Retinal pigment epithelial cell (primary cell): ENCODE measurements around the gene GFI1.

Experiments
- DNase-seq: peaks from one replicate; pipeline ENCODE4 v3.0.0-alpha.2; 2010; ENCODE audit warnings: low read depth
- H3K4me3 ChIP-seq: 2 replicates; pipeline ENCODE4 v1.5.1; 2011; ENCODE audit warnings: mild to moderate bottlenecking, low read length, control low read depth, moderate library complexity
- TF ChIP-seq, protein P1 (sequence below): conservative IDR thresholded peaks from 2 replicates; pipeline ENCODE4 v1.5.1; 2011; ENCODE audit warnings: low read depth, low read length, control low read depth, inconsistent platforms

GFI1 gene

DNA sequence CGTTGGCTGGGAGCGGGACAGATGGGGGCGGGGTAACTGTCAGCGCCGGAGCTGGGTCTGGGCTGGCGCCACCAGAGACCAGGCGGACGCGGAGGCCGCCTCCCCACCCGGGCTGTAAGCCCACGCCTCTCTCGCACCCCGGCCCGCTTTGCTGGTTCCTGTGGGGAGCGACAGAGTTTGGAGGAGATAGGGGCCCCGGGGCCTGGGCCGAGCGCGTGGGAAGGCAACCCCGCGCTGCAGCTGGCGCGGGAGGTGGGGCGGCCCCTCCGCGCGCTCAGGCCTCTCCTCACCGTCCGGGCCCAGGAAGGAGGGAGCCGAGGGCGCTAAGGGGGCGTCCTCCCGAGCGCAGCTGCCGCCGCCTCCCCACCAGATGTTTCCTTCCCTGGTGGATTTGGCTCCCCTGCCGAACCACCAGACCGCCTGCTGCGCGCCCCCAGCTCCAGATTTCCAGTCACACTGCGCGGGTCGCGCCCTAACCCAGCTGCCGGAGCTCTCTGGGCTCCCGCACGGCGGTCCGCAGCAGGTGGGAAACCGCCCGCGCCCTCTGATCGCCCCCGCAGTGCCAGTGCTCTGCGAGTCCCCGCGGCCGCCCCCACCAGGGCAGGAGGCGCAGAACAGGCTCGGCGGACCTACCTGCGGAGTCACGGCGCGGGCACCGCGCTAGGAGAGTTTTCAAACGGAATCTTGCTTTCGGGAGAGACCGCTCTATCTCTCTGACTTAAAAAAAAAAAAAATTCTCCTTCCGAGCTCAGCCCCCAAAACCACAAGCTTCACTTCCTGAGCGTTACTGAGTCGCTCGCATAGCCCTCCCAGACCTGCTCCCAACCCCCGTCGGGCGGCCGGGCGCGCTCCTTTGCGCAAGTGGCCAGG, 1.1 kb downstream of the GFI1 start:
- DNase-seq: no peak
- H3K4me3 ChIP-seq: peak overlapping the region; percentile 37
- TF ChIP-seq, protein P1, sequence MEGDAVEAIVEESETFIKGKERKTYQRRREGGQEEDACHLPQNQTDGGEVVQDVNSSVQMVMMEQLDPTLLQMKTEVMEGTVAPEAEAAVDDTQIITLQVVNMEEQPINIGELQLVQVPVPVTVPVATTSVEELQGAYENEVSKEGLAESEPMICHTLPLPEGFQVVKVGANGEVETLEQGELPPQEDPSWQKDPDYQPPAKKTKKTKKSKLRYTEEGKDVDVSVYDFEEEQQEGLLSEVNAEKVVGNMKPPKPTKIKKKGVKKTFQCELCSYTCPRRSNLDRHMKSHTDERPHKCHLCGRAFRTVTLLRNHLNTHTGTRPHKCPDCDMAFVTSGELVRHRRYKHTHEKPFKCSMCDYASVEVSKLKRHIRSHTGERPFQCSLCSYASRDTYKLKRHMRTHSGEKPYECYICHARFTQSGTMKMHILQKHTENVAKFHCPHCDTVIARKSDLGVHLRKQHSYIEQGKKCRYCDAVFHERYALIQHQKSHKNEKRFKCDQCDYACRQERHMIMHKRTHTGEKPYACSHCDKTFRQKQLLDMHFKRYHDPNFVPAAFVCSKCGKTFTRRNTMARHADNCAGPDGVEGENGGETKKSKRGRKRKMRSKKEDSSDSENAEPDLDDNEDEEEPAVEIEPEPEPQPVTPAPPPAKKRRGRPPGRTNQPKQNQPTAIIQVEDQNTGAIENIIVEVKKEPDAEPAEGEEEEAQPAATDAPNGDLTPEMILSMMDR: peak; percentile 42

DNA sequence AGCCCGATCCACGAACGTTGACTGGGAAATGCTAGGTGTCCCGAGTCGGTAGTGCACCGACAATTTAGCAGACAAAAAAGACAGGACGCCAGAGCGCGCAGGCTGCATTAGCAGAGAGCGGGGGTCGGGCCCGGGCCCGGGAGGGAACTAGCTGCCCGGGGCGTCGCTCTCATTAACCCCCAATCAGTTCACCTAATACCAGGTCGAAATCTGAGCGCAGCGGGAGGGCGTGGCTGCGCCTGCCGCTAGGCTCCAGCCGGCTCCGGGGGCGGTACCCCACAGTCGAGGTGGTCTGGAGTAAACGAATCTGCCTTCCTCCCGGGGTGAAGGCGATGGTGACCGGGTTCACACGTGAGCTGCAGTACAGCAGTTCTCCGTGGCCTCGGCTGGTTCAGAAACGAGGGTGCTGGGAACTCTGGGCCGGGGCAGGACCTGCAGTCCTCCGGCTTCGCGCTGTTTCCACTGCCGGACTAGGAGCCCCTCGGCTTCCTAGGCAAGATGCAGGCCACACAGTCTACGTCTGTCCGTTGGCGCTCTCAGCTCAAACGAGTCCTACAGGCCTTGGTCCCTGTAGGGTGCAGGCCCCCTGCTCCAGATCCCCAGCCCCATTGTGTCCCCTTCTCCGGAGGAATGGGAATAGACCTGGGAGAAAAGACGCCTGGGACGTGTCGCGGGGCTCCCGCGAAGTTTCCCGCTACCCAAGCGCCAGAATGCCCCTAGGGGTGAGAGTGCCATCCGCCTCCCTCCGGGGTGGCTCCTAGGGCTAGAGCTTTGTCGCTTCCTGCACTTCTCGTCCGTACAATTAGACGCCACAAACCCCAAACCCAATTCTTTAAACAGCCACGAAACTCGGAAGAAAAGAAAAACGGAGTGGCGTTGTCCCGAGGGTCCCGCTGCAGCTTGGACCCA, 2.0 kb downstream of the GFI1 start:
- DNase-seq: no peak
- peak overlapping the region; percentile 17 for H3K4me3 ChIP-seq
- TF ChIP-seq, protein P1: no peak

DNA sequence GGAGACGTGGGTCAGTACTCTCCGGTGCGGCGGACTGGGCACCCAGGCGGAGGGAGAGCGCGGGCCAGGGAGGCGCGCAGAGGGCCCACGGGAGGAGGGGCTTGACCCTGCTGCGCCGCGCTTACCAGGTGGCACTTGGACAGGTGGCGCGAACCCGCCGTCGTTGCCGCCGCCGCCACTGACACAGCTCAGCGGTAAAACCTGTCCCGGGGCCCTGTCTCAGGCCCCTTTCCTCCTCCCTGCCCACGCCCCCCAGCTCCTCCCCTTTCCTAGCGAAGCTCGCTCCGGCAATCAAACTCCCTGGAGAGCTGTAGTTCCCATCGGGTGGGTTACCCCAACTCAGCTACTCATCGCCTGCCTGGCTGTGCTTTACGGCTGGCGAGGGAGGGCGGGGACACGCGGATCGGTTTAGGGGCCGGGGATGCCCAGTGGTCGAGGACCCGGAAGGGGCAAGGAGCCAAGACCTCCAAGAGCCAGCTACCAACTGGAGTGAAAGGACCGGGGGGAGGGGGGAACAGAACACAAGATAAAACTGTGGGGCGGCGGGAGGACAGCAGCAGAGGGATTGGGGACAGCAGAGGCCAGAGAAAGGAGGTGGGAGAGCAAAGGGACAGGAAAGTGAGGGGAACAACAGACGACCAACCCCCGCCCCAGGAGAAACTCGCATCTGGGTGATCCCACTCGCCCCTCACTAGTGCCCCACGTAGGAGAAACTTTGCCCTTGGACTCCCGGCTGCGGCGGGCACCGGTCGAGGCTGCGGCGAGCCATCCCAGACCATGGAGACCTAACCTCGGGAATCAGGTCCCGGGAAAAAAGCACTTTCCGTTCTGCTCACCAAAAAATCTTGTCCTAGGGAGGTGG, 2.9 kb downstream of the GFI1 start:
- no peak for DNase-seq
- TF ChIP-seq, protein P1: no peak
- H3K4me3 ChIP-seq: peak overlapping the region; percentile 17

DNA sequence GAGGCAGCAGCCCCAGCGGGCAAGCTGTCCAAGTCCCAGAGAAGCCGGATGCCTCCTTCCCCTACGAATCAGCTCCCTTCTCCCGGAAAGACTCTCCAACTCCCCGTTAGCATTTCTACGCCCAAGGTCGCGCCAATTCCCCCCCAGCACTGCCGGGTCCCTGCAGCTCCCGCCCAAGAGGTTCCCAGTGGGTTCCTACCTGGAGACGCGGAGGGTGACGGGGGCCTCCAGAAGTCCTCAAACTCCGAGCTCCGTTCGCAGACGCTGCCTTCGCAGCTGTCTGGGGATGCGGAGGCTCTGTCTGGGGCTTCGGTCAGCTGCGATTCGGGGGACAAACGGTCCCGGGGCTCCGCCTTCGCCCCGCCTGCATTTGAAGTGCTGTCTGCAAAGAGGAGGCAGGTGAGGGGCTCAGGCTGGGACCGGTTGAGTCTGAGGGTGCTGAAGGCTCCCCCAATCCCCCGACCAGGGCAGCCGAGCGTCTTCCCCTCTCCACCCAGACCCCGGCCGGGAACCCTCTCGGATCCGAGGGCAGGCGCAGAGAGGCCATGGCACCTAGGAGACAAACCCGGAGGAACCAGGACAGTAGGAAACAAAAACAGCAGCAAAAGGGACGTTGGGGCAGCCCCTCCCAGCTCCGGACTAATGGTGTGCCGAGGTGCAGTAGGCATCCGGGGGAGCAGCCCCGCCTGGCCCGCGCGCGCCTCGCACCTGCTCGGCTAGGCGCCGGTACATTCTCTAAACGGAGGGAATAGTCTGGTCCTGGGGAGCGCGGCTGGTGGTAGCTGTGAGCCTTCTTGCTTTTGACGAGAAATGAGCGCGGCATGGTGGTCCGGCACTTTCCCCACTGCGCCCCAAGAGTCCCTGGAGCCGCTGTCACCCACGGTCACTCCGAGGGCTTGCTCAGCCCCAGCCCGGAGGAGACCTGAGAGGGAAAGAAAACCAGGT, 3.8 kb downstream of the GFI1 start:
- DNase-seq: no peak
- TF ChIP-seq, protein P1: no peak
- no peak overlapping the region for H3K4me3 ChIP-seq

DNA sequence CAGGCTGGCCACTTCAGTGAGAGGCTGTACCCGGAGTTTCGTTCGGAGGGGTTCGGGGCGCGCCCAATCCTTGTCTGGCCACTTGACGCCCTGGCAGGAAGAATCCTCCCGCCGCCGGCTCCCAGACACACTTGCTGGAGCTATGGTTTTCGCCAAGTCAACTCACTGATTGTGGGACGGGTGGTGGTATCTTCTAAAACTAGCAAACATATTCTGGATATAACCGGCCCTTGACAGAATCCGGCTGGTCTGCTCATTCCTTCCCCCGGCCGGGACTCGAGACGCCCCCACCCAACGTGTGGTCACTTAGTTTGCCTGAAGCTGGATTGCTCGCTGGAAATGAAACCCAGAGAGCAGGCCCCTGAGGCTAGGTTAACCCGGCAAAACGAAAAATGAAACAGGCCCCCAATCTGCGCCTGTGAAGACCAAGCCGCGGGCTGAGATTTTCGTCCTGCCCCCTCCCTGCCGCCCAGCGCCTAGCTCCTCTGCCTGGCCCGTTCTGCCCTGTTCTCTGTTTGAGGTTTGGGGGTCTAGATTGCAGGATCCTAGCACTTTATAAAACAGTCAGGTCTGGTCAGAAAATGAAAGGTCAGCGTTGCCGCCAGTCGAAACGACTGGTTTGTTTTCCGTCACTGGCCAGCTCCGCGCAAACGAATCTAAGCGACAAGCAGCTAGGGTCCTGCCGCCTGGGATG, 4.6 kb downstream of the GFI1 start:
- DNase-seq: no peak
- TF ChIP-seq, protein P1: no peak

More for the DNA sequence above, 4.6 kb downstream of the GFI1 start:
- H3K4me3 ChIP-seq: no peak overlapping the region
